Smooth muscle cell (in vitro differentiated cells): Measurements from ENCODE around the gene PIK3CA. TPM values are rescaled to one million over a fixed set of nuclear protein-coding genes. Genes with fewer than 3 reads are reported as not detected.
"Not testable (repeated sequence)": the region's sequence is repeated elsewhere in the genome, so short reads cannot be mapped to it uniquely, and the experiment has no call there.

Experiments used
- DNase-seq: peaks from one replicate; lab custom pipeline; 2025; ENCODE audit not compliant: unreplicated experiment; lab: John Stamatoyannopoulos, UW
- H2AFZ ChIP-seq: fragments of 200-600 bp; sonication (generic); 2 replicates; pipeline ENCODE4 v1.6.0; 2016; ENCODE audit warnings: antibody characterized with exemption, low read depth, mild to moderate bottlenecking
- H3F3A ChIP-seq: fragments of 200-600 bp; sonication (generic); 2 replicates; pipeline ENCODE4 v1.6.0; 2017; ENCODE audit warnings: antibody characterized with exemption, low read depth
- H3K27ac ChIP-seq: fragments of 200-600 bp; sonication (generic); 2 replicates; pipeline ENCODE4 v1.5.1; 2016; ENCODE audit warnings: low read depth, mild to moderate bottlenecking
- H3K27me3 ChIP-seq: fragments of 200-600 bp; sonication (generic); 2 replicates; pipeline ENCODE4 v1.6.1; 2016; ENCODE audit warnings: low read depth, mild to moderate bottlenecking
- H3K36me3 ChIP-seq: fragments of 200-600 bp; sonication (generic); 2 replicates; pipeline ENCODE4 v1.5.1; 2016; ENCODE audit warnings: low read depth
- H3K4me1 ChIP-seq: fragments of 200-600 bp; sonication (generic); 2 replicates; pipeline ENCODE4 v1.5.1; 2016; ENCODE audit warnings: low read depth
- H3K4me2 ChIP-seq: fragments of 200-600 bp; sonication (generic); 2 replicates; pipeline ENCODE4 v1.6.0; 2016; ENCODE audit warnings: mild to moderate bottlenecking
- H3K4me3 ChIP-seq: fragments of 200-600 bp; sonication (generic); 2 replicates; pipeline ENCODE4 v1.5.1; 2016; ENCODE audit warnings: mild to moderate bottlenecking
- H3K79me2 ChIP-seq: fragments of 200-600 bp; sonication (generic); 2 replicates; pipeline ENCODE4 v1.6.0; 2016; ENCODE audit warnings: low read depth, mild to moderate bottlenecking
- H3K9ac ChIP-seq: fragments of 200-600 bp; sonication (generic); 2 replicates; pipeline ENCODE4 v1.6.0; 2016; ENCODE audit warnings: low read depth
- H3K9me3 ChIP-seq: fragments of 200-600 bp; sonication (generic); replicated peaks from 2 replicates; pipeline ENCODE4 v1.5.1; 2016; ENCODE audit warnings: low read depth
- H4K20me1 ChIP-seq: fragments of 200-600 bp; sonication (generic); 2 replicates; pipeline ENCODE4 v1.6.0; 2016; ENCODE audit warnings: low read depth
- CTCF ChIP-seq: fragments of 200-600 bp; sonication (generic); IDR thresholded peaks from 2 replicates; pipeline ENCODE4 v1.5.1; 2017; ENCODE audit warnings: borderline replicate concordance, mild to moderate bottlenecking, antibody characterized with exemption; ENCODE audit not compliant: insufficient read depth, poor library complexity, severe bottlenecking
- WGBS: methylation state at CpG from one replicate; pipeline ENCODE4 v1.1.7; 2016; ENCODE audit warnings: low lambda C conversion rate; 5-methylcytosine and 5-hydroxymethylcytosine counted together
- polyA plus RNA-seq: library from polyadenylated mRNA; unstranded; fragments of >200 nt; fragmentation: Nextera tagmentation; extraction: Ambion mirVana; gene quantifications from 2 replicates; pipeline ENCODE4 v1.2.1, GENCODE V29; 2016
- total RNA-seq: library from RNA; depleted of rRNA; stranded (reverse); fragments of >200 nt; gene quantifications from 2 replicates; pipeline ENCODE4 v1.2.3, GENCODE V29; 2014

Gene PIK3CA
- total and polyA plus RNA-seq, 2 experiments from 2014 or later, result 6.1 to 19.6 TPM

DNA sequence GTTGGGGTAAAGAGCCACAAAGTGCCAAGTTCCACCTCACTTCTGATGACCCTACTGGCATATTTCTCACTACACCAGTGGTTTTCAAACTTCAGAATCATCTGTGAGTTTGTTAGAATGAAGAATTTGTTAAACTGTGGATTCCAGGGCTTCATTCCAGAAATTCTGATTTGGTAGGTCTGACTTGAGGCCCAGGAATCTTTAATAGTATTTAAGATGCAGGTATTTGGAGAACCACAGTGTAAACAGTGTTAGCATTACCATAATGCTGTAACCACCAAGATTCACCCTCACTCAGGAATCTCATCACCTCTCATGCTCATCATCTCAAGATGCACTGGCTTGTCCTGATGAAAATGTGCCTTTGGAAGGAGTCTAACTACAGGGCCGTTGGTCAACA lies 96.7 kb downstream of the PIK3CA start:
- Histone ChIP-seq H3K9ac (no peak overlapping the region), H2AFZ (no peak overlapping the region), H3K36me3 (no peaks in the 10 kb centered on the region), H3F3A (no peaks in the 10 kb centered on the region), H3K27ac (no peak overlapping the region), H4K20me1 (no peaks in the 10 kb centered on the region), H3K4me2 (no peak overlapping the region), H3K79me2 (no peaks in the 10 kb centered on the region), H3K4me1 (no peaks in the 10 kb centered on the region), H3K27me3 (no peaks in the 10 kb centered on the region), H3K9me3 (no peaks in the 10 kb centered on the region), H3K4me3 (no peak overlapping the region)
- TF ChIP-seq CTCF, result no peak
- WGBS, result 100% methylated on average over 1 of the region's 1 CpG
- no peak for DNase-seq

- no peak for TF ChIP-seq CTCF
- H2AFZ ChIP-seq, result no peak overlapping the region
- H3K9ac ChIP-seq, result no peak overlapping the region
- DNase-seq, result no peak
- H3K36me3 ChIP-seq, result no peaks in the 10 kb centered on the region
- no peak overlapping the region for H3K27ac ChIP-seq
- no peaks in the 10 kb centered on the region for H4K20me1 ChIP-seq
- H3F3A ChIP-seq, result no peaks in the 10 kb centered on the region
- H3K79me2 ChIP-seq, result no peaks in the 10 kb centered on the region
- H3K4me1 ChIP-seq, result no peaks in the 10 kb centered on the region
- no peak overlapping the region for H3K4me2 ChIP-seq
- no peaks in the 10 kb centered on the region for H3K9me3 ChIP-seq
- H3K27me3 ChIP-seq, result no peaks in the 10 kb centered on the region
- no peak overlapping the region for H3K4me3 ChIP-seq
- 99% methylated on average over 3 of the region's 3 CpGs for WGBS
These were observed 99.3 kb downstream of the PIK3CA start for GRCh38 chr3:179247289-179248015.

DNA sequence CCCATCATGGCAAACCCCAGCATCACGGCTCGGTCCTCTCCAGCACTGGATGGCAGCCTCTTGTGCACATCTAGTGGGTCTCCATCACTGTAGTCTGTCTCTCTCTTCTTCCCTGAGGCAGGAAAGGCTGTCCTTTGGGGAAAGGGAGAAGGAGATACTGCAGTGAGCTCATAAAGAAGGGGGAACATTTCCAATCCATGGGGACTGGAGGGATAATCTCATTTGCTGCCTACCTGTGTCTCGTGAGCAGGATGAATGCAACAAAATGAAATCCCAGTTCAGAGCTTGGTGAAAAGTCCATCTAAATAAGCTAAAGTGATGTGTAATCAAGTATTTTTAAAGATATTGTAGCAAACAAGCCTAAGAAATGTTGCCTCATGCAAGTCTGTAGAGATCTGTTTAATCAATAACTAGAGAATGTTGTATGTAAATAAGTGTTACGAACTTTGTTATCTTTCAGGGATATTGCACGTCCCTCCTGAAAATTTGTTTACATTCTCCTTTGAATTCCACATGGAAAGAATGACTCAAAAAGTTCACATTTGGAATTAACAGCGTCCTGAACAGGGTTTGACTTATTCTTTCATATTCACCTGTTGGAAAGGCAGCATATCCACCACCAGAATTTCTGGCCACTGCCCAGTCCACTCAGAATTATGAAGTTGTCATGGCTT lies 102.8 kb downstream of the PIK3CA start, which contains the start of gene KCNMB3:
Gene KCNMB3, minus strand, starts transcription at position 312 of the 674 bp plus-strand sequence. Its CDS starts 124 bp downstream, at position 188.
- H3K9me3 ChIP-seq, result no peaks in the 10 kb centered on the region
- H3K79me2 ChIP-seq, result no peaks in the 10 kb centered on the region
- H3K27me3 ChIP-seq, result no peaks in the 10 kb centered on the region
- H3K9ac ChIP-seq, result no peak within 1 kb of the TSS
- no peak within 1 kb of the TSS for H3K4me2 ChIP-seq
- WGBS, result 95% methylated on average over 6 of the region's 6 CpGs
- no peak for DNase-seq
- H4K20me1 ChIP-seq, result no peaks in the 10 kb centered on the region
- no peak within 1 kb of the TSS for H3K27ac ChIP-seq
- no peaks in the 10 kb centered on the region for H3K4me1 ChIP-seq
- no peak within 1 kb of the TSS for H3K4me3 ChIP-seq
- H3F3A ChIP-seq, result no peaks in the 10 kb centered on the region
- H3K36me3 ChIP-seq, result no peaks in the 10 kb centered on the region
- H2AFZ ChIP-seq, result no peak within 1 kb of the TSS
- TF ChIP-seq CTCF, result no peak

- no peak overlapping the region for H2AFZ ChIP-seq
- no peaks in the 10 kb centered on the region for H4K20me1 ChIP-seq
- no peak overlapping the region for H3K4me3 ChIP-seq
- no peak overlapping the region for H3K9ac ChIP-seq
- H3K27me3 ChIP-seq, result no peaks in the 10 kb centered on the region
- no peak for DNase-seq
- TF ChIP-seq CTCF, result no peak
- no peaks in the 10 kb centered on the region for H3F3A ChIP-seq
- no peak overlapping the region for H3K27ac ChIP-seq
- H3K36me3 ChIP-seq, result no peaks in the 10 kb centered on the region
- H3K4me2 ChIP-seq, result no peak overlapping the region
- no peaks in the 10 kb centered on the region for H3K79me2 ChIP-seq
- 90% methylated on average over 2 of the region's 2 CpGs for WGBS
- no peaks in the 10 kb centered on the region for H3K4me1 ChIP-seq
- no peaks in the 10 kb centered on the region for H3K9me3 ChIP-seq
These were observed 108.7 kb downstream of the PIK3CA start for GRCh38 chr3:179256813-179257212.

DNA sequence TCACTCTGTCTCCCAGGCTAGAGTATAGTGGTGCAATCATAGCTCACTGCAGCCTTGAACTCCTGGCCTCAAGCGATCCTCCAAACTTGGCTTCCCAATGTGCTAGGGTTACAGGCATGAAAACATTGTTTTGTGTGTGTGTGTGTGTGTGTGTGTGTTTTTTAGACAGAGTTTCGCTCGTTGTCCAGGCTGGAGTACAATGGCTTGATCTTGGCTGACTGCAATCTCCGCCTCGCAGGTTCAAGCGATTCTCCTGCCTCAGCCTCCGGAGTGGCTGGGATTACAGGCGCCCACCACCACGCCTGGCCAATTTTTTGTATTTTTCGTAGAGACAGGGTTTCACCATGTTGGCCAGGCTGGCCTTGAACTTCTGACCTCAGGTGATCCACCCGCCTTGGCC lies 109.6 kb downstream of the PIK3CA start:
- not testable (repeated sequence) for H4K20me1 ChIP-seq, H2AFZ ChIP-seq, H3K79me2 ChIP-seq, H3K36me3 ChIP-seq, H3F3A ChIP-seq, H3K4me1 ChIP-seq, H3K9me3 ChIP-seq, H3K4me2 ChIP-seq, H3K4me3 ChIP-seq, DNase-seq, H3K27me3 ChIP-seq, H3K9ac ChIP-seq, H3K27ac ChIP-seq
- WGBS, result 97% methylated on average over 11 of the region's 11 CpGs
